HCT116 (cell line): ENCODE data around the gene LIMD2. TPM values are rescaled to one million over a fixed set of nuclear protein-coding genes. Genes with fewer than 3 reads are reported as not detected.

Experiments used
- ATAC-seq: fragments of 200-7000 bp; cut with Tn5 transposase; 2 replicates; pipeline ENCODE4 v1.9.1; 2020; ENCODE audit warnings: mild to moderate bottlenecking, moderate library complexity
- BruUV-seq: library from RNA; stranded (reverse); fragments of 400-500 nt; replicated peaks from 2 replicates; lab custom pipeline; 2021; lab: Mats Ljungman, UMichigan
- CTCF ChIA-PET: fragments of 300-600 bp; sonication (Branson Sonifier 250); formaldehyde crosslinking; loops from one replicate; lab custom pipeline; 2021; ENCODE audit warnings: antibody characterized with exemption; lab: Charles Lee
- POLR2A ChIA-PET: fragments of 300-600, 350-600 bp; sonication (Branson Sonifier 250); formaldehyde crosslinking; loops from one replicate; lab custom pipeline; 2021; ENCODE audit warnings: antibody characterized with exemption; lab: Charles Lee
- RAD21 ChIA-PET, 2 experiments: fragments of 300-600 bp; sonication (Branson Sonifier 250); formaldehyde crosslinking; loops; one replicate each; lab custom pipeline; 2023; ENCODE audit warnings: low total read pairs in 2 of 2; ENCODE audit not compliant: uncharacterized antibody in 2 of 2, unreplicated experiment in 2 of 2, low non-redundant PET in 1 of 2; lab: Charles Lee
- DNase-seq: peaks from one replicate; pipeline ENCODE4 v3.0.0-alpha.2; 2010; ENCODE audit warnings: low read depth, low spot score
- H2AFZ ChIP-seq: fragments of 200-600 bp; shearing (Covaris generic), sonication (generic); 2 replicates; pipeline ENCODE4 v1.6.1; 2017; ENCODE audit warnings: low read depth, mixed run types, mixed read lengths, antibody characterized with exemption, low read length; ENCODE audit not compliant: poor library complexity, severe bottlenecking
- H3K27ac ChIP-seq: 2 replicates; pipeline ENCODE4 v1.5.1; 2012; ENCODE audit warnings: low read depth, low read length
- H3K27me3 ChIP-seq: fragments of 200-600 bp; sonication (generic); 2 replicates; pipeline ENCODE4 v1.6.1; 2016; ENCODE audit warnings: mixed run types, low read length, mixed read lengths; ENCODE audit not compliant: insufficient read depth
- H3K36me3 ChIP-seq, 2 experiments: fragments of 200-500 bp in 1 of 2; fragments of 200-600 bp in 1 of 2; sonication (Bioruptor generic) in 1 of 2; sonication (generic) in 1 of 2; 2 replicates each; pipeline versions ENCODE4 v1.5.1 to v1.6.1; 2014 to 2016; ENCODE audit warnings: low read length in 2 of 2, inconsistent platforms in 1 of 2, mixed read lengths in 1 of 2, mixed run types in 1 of 2; ENCODE audit not compliant: insufficient read depth in 2 of 2, control insufficient read depth in 1 of 2
- H3K4me1 ChIP-seq, 2 experiments: fragments of 200-600 bp in 1 of 2; sonication (generic) in 1 of 2; 2 replicates each; pipeline versions ENCODE4 v1.5.1 to v1.6.1; 2012 to 2017; ENCODE audit warnings: low read length in 2 of 2, inconsistent platforms in 1 of 2, mild to moderate bottlenecking in 1 of 2, mixed read lengths in 1 of 2, mixed run types in 1 of 2, moderate library complexity in 1 of 2; ENCODE audit not compliant: insufficient read depth in 2 of 2, control insufficient read depth in 1 of 2
- H3K4me2 ChIP-seq: fragments of 200-600 bp; sonication (generic); 2 replicates; pipeline ENCODE4 v1.6.1; 2017; ENCODE audit warnings: mixed run types, low read length, mixed read lengths
- H3K4me3 ChIP-seq, 2 experiments: fragments of 200-600 bp in 1 of 2; sonication (generic) in 1 of 2; replicated peaks in 1 of 2; 2 replicates each; pipeline ENCODE4 v1.5.1; 2011 to 2016; ENCODE audit warnings: low read length in 2 of 2, control low read depth in 1 of 2, low read depth in 1 of 2, mild to moderate bottlenecking in 1 of 2, mixed read lengths in 1 of 2, mixed run types in 1 of 2
- H3K79me2 ChIP-seq: fragments of 200-600 bp; sonication (generic); 2 replicates; pipeline ENCODE4 v1.6.1; 2017; ENCODE audit warnings: mild to moderate bottlenecking, mixed run types, low read length, moderate library complexity, mixed read lengths; ENCODE audit not compliant: insufficient read depth
- H3K9ac ChIP-seq: fragments of 200-600 bp; sonication (generic); 2 replicates; pipeline ENCODE4 v1.6.1; 2016; ENCODE audit warnings: low read length, mixed read lengths
- H3K9me2 ChIP-seq: fragments of 200-600 bp; sonication (generic), shearing (Covaris generic); 2 replicates; pipeline ENCODE4 v1.6.1; 2017; ENCODE audit warnings: mixed run types, mild to moderate bottlenecking, moderate library complexity; ENCODE audit not compliant: insufficient read depth
- H3K9me3 ChIP-seq, 2 experiments: fragments of 200-500 bp in 1 of 2; fragments of 200-600 bp in 1 of 2; sonication (Bioruptor generic) in 1 of 2; sonication (generic) in 1 of 2; 2 replicates each; pipeline ENCODE4 v1.6.1; 2014 to 2017; ENCODE audit warnings: low read length in 2 of 2, mixed read lengths in 2 of 2, inconsistent platforms in 1 of 2, low read depth in 1 of 2, mild to moderate bottlenecking in 1 of 2, mixed run types in 1 of 2, moderate library complexity in 1 of 2; ENCODE audit not compliant: control insufficient read depth in 1 of 2, insufficient read depth in 1 of 2
- H4K20me1 ChIP-seq: fragments of 200-600 bp; sonication (generic), shearing (Covaris generic); 2 replicates; pipeline ENCODE4 v1.6.1; 2017; ENCODE audit warnings: mixed run types, mild to moderate bottlenecking, moderate library complexity; ENCODE audit not compliant: insufficient read depth
- CEBPB ChIP-seq: IDR thresholded peaks from 2 replicates; pipeline ENCODE4 v1.6.1; 2012; ENCODE audit warnings: low read depth
- EZH2phosphoT487 ChIP-seq: fragments of 200-600 bp; IDR thresholded peaks from 2 replicates; pipeline ENCODE4 v1.6.1; 2018; ENCODE audit warnings: antibody characterized with exemption, borderline replicate concordance
- MAX ChIP-seq: IDR thresholded peaks from 2 replicates; pipeline ENCODE4 v1.6.1; 2012
- POLR2AphosphoS5 ChIP-seq: IDR thresholded peaks from 2 replicates; pipeline ENCODE4 v1.6.1; 2011; ENCODE audit warnings: mild to moderate bottlenecking, low read depth, low read length, moderate library complexity
- RAD21 ChIP-seq: IDR thresholded peaks from 2 replicates; pipeline ENCODE4 v1.6.1; 2012; ENCODE audit warnings: low read depth, mild to moderate bottlenecking
- SP1 ChIP-seq: IDR thresholded peaks from 2 replicates; pipeline ENCODE4 v1.6.1; 2012; ENCODE audit warnings: low read depth
- ZFX ChIP-seq: fragments of 450-650 bp; IDR thresholded peaks from 2 replicates; pipeline ENCODE4 v1.6.1; 2017
- ZNF274 ChIP-seq: fragments of 200-500 bp; sonication (Bioruptor generic); IDR thresholded peaks from 2 replicates; pipeline ENCODE4 v1.6.1; 2014; ENCODE audit warnings: mild to moderate bottlenecking, low read depth, low read length, inconsistent platforms
- intact Hi-C: fragments of 100-400 bp; cut with micrococcal nuclease; formaldehyde crosslinking; loops from 2 replicates; pipeline ENCODE4 v1.10.0; 2022
- total RNA-seq: library from RNA; stranded (reverse); gene quantifications from one replicate; pipeline ENCODE4 v1.2.1, GENCODE V29; 2021; ENCODE audit not compliant: unreplicated experiment
- TF ChIP-seq, protein P1 (sequence below): IDR thresholded peaks from 2 replicates; pipeline ENCODE4 v1.6.1; 2011; ENCODE audit warnings: mild to moderate bottlenecking, low read length, moderate library complexity; ENCODE audit not compliant: insufficient replicate concordance; ENCODE audit errors: extremely low read depth
- TF ChIP-seq, protein P2 (sequence below): IDR thresholded peaks from 2 replicates; pipeline ENCODE4 v1.6.1; 2012

LIMD2 gene
- total RNA-seq, 1 experiment from 2014 or later, result 8.4 TPM

DNA sequence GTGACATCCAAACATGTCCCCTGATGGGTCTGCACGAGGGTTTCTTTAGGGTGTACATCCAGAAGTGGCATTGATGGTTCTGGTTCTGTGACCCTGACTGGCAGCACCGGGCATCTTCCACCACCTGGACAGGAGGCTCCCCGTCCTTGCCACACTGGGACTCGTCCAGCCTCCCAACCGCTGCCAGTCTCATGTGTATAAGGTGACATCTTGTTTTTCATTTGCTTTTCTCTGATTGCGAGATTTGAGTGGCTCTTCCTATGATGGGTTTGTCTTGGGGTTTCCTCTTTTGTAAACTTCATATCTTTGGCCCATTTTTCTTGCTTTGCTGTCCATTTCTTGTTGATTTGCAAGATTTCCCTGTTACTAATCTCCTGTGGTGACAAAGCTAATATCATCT lies 9.2 kb upstream of the LIMD2 start:
- Histone ChIP-seq H3K79me2 (no peaks in the 10 kb centered on the region), H3K9ac (no peak overlapping the region), H2AFZ (no peak overlapping the region), H4K20me1 (no peaks in the 10 kb centered on the region), H3K36me3 (peaks cover 0 to 19% of the 10 kb centered on the region in 2 experiments; a peak in 1 of 4 replicates), H3K9me3 (no peaks in the 10 kb centered on the region), H3K4me1 (no peaks in the 10 kb centered on the region), H3K27me3 (no peaks in the 10 kb centered on the region), H3K4me2 (no peak overlapping the region), H3K4me3 (no peak overlapping the region), H3K9me2 (no peaks in the 10 kb centered on the region), H3K27ac (no peak overlapping the region)
- no peak for ATAC-seq
- intact Hi-C loops, result no loop called here
- RAD21 ChIA-PET, result no interaction called here
- POLR2A ChIA-PET, result no interaction called here
- CTCF ChIA-PET, result interaction anchor here (1.6 kb wide), 1 partner anchor 12 kb away, joined by 5 read pairs; no protein-coding TSS in a partner anchor
- no TSS peak for BruUV-seq
- TF ChIP-seq ZFX (no peak), EZH2phosphoT487 (no peak), RAD21 (no peak), CEBPB (no peak), MAX (no peak), SP1 (no peak), POLR2AphosphoS5 (no peak), ZNF274 (no peak)
- TF ChIP-seq, protein P1, sequence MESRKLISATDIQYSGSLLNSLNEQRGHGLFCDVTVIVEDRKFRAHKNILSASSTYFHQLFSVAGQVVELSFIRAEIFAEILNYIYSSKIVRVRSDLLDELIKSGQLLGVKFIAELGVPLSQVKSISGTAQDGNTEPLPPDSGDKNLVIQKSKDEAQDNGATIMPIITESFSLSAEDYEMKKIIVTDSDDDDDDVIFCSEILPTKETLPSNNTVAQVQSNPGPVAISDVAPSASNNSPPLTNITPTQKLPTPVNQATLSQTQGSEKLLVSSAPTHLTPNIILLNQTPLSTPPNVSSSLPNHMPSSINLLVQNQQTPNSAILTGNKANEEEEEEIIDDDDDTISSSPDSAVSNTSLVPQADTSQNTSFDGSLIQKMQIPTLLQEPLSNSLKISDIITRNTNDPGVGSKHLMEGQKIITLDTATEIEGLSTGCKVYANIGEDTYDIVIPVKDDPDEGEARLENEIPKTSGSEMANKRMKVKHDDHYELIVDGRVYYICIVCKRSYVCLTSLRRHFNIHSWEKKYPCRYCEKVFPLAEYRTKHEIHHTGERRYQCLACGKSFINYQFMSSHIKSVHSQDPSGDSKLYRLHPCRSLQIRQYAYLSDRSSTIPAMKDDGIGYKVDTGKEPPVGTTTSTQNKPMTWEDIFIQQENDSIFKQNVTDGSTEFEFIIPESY, result no peak
- TF ChIP-seq, protein P2, sequence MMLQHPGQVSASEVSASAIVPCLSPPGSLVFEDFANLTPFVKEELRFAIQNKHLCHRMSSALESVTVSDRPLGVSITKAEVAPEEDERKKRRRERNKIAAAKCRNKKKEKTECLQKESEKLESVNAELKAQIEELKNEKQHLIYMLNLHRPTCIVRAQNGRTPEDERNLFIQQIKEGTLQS, result no peak
- no peak for DNase-seq
